NOMO-1 treated with dmso at 0.1 percent for 144 hours (cell line): ENCODE results near the gene OR4C16.

Source experiments
- DNase-seq: peaks from one replicate; lab custom pipeline; 2025; ENCODE audit not compliant: unreplicated experiment; lab: John Stamatoyannopoulos, UW

The OR4C16 gene, protein sequence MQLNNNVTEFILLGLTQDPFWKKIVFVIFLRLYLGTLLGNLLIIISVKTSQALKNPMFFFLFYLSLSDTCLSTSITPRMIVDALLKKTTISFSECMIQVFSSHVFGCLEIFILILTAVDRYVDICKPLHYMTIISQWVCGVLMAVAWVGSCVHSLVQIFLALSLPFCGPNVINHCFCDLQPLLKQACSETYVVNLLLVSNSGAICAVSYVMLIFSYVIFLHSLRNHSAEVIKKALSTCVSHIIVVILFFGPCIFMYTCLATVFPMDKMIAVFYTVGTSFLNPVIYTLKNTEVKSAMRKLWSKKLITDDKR

DNA sequence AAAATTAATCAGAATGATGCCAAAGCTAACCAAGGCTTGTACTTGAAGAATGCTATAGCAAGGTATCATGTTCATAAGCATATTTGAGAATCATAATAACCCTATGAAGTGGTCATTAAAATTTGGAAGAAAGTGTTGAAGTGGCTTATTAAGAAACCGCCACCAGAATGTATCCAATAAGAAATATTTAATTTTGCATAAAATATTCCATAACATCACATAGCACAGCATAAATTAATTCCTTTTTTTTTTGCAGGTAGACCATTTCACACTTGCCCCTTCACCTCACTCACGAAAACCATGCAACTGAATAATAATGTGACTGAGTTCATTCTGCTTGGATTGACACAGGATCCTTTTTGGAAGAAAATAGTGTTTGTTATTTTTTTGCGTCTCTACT lies at the start of gene OR4C16:
OR4C16 (plus strand) TSS at position 301 of the 400 bp plus-strand sequence; CDS start at position 301, 0 bp downstream.
- no peak for DNase-seq

- DNase-seq: no peak
Observed at GRCh38 chr11:55554169-55554568, 17.8 kb upstream of the OR4C16 start, which contains the start of gene OR4C15. OR4C15 (plus strand) TSS chr11:55554469; CDS start chr11:55554469, 0 bp downstream.

GRCh38 chr11:55572548-55572947 lies 620 bp downstream of the OR4C16 start:
- no peak for DNase-seq

DNA sequence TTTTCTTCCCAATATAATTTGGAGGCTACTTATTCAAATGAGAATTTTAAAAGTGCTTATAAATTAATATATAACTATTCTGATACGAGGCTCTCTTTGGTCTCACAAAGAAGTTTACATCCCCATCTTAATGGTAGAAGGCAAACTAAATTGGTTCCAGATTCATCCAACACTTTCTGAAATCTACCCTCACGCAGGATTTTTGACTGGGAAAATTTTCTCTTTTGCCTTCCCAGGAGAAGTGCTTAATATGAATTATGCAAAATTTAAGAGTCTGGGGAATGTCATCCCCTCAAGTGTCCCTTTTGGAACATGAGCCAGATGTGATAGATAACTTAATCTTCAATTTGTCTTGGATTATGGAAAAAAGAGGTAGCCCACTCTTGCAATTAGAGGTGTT lies 35.6 kb downstream of the OR4C16 start, which contains the start of gene OR4C11:
OR4C11 (minus strand) TSS at position 101 of the 400 bp plus-strand sequence. CDS start 3,272 bp downstream, outside the sequence.
- no peak for DNase-seq
